ENCODE data around the gene USP35.

USP35 gene

DNA sequence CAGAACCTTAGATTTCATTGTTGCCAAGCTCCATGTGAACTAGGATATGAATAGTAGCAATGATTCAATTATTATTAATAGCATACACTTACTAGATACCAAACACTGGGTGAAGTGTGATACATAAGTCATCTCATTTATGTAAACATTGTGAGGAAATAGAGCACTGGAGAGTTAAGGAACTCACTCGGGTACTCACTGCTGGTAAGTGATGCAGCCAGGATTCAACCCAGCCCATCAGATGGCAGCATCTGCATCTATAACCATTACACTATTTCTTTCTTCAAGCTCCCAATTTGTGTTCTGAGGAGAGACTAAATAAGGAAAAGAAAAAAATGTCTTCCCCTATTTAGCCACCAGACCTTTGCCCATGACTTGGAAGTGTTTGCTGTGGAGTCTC, 39.1 kb upstream of the USP35 start:
- peak; percentile 5; the same call in 1 of the 2 replicates for TF ChIP-seq RAD21 (IDR thresholded peaks at IDR 0.05; ENCODE audit: low read depth)
- no peak for TF ChIP-seq REST (IDR thresholded peaks at IDR 0.05; ENCODE audit: low read depth)

DNA sequence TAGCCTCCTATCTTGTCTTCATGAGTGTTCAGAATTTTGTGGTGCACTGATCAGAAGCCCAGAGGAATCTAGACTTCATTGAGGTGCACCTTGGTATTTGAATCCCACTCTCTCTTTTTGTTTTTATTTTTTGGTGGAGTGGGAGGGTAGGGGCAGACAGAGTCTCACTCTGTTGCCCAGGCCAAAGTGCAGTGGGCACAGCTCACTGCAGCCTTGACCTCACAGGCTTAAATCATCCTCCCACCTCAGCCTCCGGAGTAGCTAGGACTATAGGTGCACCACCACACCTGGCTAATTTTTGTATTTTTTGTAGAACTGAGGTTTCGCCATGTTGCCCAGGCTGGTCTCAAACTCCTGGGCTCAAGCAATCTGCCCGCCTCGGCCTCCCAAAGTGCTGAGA, 38.4 kb upstream of the USP35 start:
- TF ChIP-seq ZBTB7A (IDR thresholded peaks at IDR 0.05; ENCODE audit: low read depth) (no peak), TEAD4 (IDR thresholded peaks at IDR 0.05) (no peak), REST (IDR thresholded peaks at IDR 0.05; ENCODE audit: low read depth) (no peak), EP300 (IDR thresholded peaks at IDR 0.05; ENCODE audit: borderline replicate concordance) (no peak), RAD21 (IDR thresholded peaks at IDR 0.05; ENCODE audit: low read depth) (no peak), NFIC (IDR thresholded peaks at IDR 0.05) (no peak), CREB1 (IDR thresholded peaks at IDR 0.05; ENCODE audit: low read depth) (no peak), YY1 (IDR thresholded peaks at IDR 0.05; ENCODE audit: low read depth) (no peak)

GRCh38 chr11:78150754-78151153, 38.0 kb upstream of the USP35 start:
- TF ChIP-seq CREB1 (IDR thresholded peaks at IDR 0.05; ENCODE audit: low read depth) (no peak), YY1 (IDR thresholded peaks at IDR 0.05; ENCODE audit: low read depth) (no peak), EP300 (IDR thresholded peaks at IDR 0.05; ENCODE audit: borderline replicate concordance) (no peak), FOXM1 (IDR thresholded peaks at IDR 0.05; ENCODE audit: borderline replicate concordance, low read depth) (no peak), TEAD4 (IDR thresholded peaks at IDR 0.05) (no peak), CEBPB (IDR thresholded peaks at IDR 0.05) (no peak), TCF12 (IDR thresholded peaks at IDR 0.05; ENCODE audit: low read depth) (no peak)

GRCh38 chr11:78151804-78152203, 36.9 kb upstream of the USP35 start:
- TF ChIP-seq NFIC (IDR thresholded peaks at IDR 0.05): no peak
- no peak for TF ChIP-seq REST (IDR thresholded peaks at IDR 0.05; ENCODE audit: low read depth)
- TF ChIP-seq TAF1 (IDR thresholded peaks at IDR 0.05; ENCODE audit: low read depth): no peak
- TF ChIP-seq EP300 (IDR thresholded peaks at IDR 0.05; ENCODE audit: borderline replicate concordance): no peak
- TF ChIP-seq, protein P1, sequence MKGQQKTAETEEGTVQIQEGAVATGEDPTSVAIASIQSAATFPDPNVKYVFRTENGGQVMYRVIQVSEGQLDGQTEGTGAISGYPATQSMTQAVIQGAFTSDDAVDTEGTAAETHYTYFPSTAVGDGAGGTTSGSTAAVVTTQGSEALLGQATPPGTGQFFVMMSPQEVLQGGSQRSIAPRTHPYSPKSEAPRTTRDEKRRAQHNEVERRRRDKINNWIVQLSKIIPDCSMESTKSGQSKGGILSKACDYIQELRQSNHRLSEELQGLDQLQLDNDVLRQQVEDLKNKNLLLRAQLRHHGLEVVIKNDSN (IDR thresholded peaks at IDR 0.05): no peak
- TF ChIP-seq YY1 (IDR thresholded peaks at IDR 0.05; ENCODE audit: low read depth): no peak
- TF ChIP-seq TEAD4 (IDR thresholded peaks at IDR 0.05): no peak
- TF ChIP-seq FOXM1 (IDR thresholded peaks at IDR 0.05; ENCODE audit: borderline replicate concordance, low read depth): no peak
- TF ChIP-seq TCF12 (IDR thresholded peaks at IDR 0.05; ENCODE audit: low read depth): no peak
- TF ChIP-seq MAX (IDR thresholded peaks at IDR 0.05): no peak
- TF ChIP-seq EGR1 (IDR thresholded peaks at IDR 0.05): no peak
- no peak for TF ChIP-seq CREB1 (IDR thresholded peaks at IDR 0.05; ENCODE audit: low read depth)
- no peak for TF ChIP-seq CEBPB (IDR thresholded peaks at IDR 0.05)

DNA sequence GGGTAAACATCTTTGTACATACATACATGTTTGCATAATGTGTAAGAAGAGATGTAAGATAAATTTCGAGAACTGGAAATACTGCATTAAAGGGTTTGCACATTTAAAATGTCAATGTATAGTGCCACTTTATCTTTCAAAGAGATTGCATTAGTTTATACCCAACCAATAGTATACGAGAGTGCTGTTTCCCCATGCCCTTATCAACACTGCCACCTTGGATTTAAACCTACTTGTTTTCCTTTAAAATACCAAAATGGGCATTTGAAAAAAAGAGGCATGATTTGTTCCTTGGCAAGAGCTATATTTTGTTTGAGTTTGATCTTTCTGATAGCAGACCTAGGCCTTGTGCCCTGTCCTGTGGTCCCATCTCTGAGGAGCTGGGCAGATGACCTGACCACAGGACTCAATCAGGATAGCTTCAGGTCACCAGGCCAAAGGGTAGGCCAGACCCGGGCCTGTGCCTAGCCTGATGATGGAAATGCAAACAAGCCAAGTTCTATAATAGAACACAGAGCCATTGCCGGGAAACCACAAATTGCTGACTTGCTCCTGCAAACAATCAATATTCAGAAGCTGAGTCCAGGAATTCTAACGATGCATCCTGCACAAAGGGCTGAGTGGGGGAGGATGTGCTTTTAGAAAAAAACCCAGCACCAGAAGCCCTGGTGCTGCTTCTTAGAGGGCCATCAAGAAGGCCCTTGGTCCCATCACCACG, 32.4 kb upstream of the USP35 start:
- TF ChIP-seq MAX (IDR thresholded peaks at IDR 0.05) (no peak), ZBTB7A (IDR thresholded peaks at IDR 0.05; ENCODE audit: low read depth) (no peak), TAF1 (IDR thresholded peaks at IDR 0.05; ENCODE audit: low read depth) (no peak), NFIC (IDR thresholded peaks at IDR 0.05) (no peak), CREB1 (IDR thresholded peaks at IDR 0.05; ENCODE audit: low read depth) (no peak)
